Endometrial microvascular endothelial cells (primary cell): ENCODE results near the gene NBEA. TPM values are rescaled to one million over a fixed set of nuclear protein-coding genes. Genes with fewer than 3 reads are reported as not detected.

ENCODE experiments used
- in situ Hi-C: cut with HindIII; loops from 2 replicates; pipeline ENCODE4 v1.10.0; 2017; ENCODE audit warnings: low sequenced_read_pairs, low pct_unique_long_range_greater_than_20kb; ENCODE audit errors: inconsistent ontology term
- total RNA-seq: library from RNA; depleted of rRNA; stranded (reverse); fragments of >200 nt; gene quantifications from one replicate; pipeline ENCODE4 v1.2.3, GENCODE V29; 2015; ENCODE audit errors: inconsistent ontology term

The NBEA gene
- total RNA-seq, 1 donor from 2014 or later = 1.3 TPM

DNA sequence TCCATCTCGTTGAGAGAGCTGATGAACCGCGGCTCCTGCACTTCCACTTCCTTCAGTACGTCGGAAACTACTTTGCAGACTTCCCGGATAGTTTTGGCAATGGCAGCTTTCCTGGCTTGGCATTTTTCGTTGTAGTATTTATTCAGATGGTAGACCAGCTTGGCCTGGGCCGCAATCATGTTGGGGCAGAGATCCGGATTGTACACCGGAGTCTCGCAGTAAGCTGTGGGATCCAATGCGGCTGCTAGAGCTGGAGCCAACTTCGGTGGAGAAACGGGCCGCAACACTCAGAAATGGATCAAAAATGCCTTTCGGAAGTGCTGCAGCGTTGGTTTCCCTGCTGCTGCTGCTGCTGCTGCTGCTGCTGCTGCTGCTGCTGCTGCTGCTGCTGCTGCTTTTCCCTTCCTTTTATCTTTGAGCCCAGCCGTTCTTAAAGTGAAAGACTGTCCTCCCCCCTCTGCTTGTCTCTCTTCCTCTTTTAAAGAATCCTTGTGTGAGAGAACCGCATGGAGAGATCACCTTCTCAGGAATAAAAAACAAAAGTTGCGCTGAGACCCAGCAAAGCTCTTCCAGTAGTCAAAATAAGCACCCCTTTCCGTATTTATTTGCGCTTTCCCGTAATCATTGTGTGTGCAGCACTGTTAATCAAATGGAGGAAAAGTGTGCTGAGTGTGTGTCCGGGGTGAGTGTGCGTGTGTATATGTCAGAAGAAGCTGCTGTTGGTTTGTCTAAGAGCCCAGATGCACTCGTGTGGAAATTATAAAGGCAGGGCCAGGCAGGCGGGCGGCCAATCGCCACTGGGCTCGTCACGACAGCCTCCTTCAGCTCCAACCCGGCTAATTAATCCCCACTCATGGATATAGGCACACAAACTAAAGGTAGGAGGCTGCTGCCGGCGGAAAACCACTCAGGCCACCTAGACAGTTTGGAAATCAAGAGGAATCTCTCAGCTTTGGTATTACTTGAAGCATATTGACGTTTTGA lies 534.2 kb downstream of the NBEA start, which contains the start of gene MAB21L1:
TSS of gene MAB21L1 (minus strand) at position 730 of the 984 bp plus-strand sequence. CDS start at position 179, 551 bp downstream.
- in situ Hi-C loops = no loop called here

- in situ Hi-C loops = no loop called here
Measured at GRCh38 chr13:35477386-35477946, 535.4 kb downstream of the NBEA start.

DNA sequence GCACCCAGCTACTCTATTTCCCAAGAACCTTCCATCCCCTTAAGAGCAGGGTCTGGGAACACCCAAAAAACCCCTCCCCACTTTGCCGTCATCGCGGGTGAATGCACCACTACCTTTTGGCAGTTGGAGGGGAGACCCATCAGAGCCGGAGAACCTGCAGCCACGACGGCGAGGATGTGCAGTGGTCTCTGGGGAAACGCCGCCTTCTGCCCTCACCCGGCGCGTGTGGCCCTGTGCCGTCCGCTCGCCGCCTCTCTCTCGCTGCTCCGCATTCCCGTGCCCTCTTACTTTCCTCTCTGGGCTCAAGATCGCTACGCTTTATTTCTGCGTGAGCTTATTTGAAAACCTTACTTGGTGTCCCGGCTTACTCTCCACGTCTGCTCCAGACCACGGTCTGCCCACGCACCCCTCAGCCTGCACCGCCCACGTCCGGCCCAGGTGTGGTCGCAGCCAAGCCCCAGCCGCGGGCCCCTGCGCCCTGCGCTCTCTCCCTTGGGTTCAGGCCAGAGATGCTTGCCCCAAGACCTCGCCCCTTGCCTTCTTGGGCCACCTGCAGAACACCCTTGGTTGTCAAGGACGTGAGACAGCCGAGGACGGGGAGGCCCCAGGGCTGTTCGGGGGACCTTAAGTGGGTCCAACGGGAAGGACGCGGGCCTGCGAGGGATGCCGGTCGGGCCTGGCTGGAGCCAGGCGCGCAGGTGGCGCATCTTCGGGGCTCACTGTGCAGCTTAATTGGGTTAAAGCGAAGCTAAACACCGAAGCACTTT lies 536.4 kb downstream of the NBEA start:
- in situ Hi-C loops = no loop called here

DNA sequence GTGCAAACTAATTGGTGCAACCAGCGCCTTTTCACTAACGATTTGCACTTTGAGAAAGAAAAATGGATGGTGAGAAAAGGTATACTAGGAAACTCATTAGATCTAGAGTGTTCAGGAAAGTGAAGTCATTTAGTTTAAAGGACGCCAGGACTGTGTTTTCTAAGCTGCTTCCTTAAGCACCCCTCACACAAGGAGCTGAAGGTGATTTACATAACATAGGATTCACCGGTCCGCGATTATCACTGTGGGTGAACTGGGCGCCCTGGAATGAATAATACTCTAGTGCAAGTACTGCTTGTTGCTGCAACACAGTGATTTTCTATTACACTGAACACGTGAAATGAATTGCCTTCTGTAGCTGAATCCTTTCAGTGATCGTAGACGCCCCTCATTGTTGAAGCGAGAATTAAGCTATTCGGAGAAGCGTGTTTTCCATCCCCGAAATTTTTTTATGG lies 537.0 kb downstream of the NBEA start:
- in situ Hi-C loops = no loop called here

DNA sequence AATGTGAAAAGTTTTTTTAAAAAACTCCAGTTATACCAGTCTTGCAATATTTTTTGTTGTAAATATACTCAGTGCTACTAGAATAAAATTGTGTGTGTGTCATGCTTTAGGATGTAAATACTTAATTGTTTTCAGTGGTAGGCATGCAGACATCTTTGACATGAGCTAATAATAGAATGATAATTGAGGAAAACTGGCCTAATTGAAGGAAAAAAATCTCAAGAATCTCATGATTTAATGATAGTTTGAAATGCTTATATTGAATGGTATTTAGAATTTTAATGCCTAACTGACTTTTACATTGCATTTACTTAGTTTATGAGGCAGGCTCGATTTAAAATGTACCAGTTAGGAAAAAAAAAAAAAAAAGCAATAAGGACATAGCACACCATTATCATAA lies 537.6 kb downstream of the NBEA start:
- in situ Hi-C loops = no loop called here

GRCh38 chr13:35480346-35480745 lies 538.3 kb downstream of the NBEA start:
- in situ Hi-C loops = no loop called here

DNA sequence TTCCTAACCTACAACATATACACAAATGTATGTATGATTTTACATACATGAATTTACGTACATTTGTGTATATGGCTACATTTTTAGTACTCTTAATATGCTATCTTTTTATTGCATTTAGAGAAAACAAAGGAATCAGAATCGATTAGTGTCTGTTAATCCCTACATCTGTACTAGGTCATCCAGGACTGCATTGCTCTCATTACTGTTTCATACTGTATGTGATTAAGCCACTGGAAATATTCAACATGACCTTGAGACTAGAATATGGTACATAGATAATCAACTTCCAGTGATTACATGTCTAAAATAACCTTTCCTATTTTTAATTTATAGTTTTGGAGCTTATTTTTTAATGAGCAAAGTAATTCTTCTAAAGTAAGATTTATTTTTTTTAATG lies 539.7 kb downstream of the NBEA start:
- in situ Hi-C loops = no loop called here

- in situ Hi-C loops = no loop called here
Measured at GRCh38 chr13:35482527-35482926, 540.5 kb downstream of the NBEA start.

DNA sequence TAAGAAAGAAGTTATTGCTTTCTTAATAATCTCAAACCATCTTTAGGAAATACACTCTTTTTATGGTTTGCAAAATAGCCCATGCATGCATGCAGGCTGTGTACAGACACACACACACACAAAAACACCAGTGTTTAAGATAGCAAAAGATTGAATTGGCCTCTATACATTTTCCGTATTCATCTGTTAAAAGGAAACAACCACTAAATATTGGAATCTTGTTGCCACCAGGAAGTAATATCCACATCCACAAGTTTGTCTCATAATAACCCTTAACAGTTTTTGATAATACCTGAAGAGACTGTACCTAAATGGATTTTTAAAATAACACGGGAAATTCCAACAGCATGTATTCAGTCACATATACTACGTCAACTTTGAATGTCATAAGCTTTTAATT lies 541.7 kb downstream of the NBEA start:
- in situ Hi-C loops = no loop called here

- in situ Hi-C loops = no loop called here
Measured at GRCh38 chr13:35484384-35484783, 542.3 kb downstream of the NBEA start.

GRCh38 chr13:35485424-35485823 lies 543.4 kb downstream of the NBEA start:
- in situ Hi-C loops = no loop called here

GRCh38 chr13:35489050-35489449 lies 547.0 kb downstream of the NBEA start:
- in situ Hi-C loops = no loop called here

- in situ Hi-C loops = no loop called here
Measured at GRCh38 chr13:35496006-35496405, 553.9 kb downstream of the NBEA start.

GRCh38 chr13:35496761-35497386 lies 554.8 kb downstream of the NBEA start:
- in situ Hi-C loops = no loop called here

- in situ Hi-C loops = no loop called here
Measured at GRCh38 chr13:35498231-35498630, 556.2 kb downstream of the NBEA start.

DNA sequence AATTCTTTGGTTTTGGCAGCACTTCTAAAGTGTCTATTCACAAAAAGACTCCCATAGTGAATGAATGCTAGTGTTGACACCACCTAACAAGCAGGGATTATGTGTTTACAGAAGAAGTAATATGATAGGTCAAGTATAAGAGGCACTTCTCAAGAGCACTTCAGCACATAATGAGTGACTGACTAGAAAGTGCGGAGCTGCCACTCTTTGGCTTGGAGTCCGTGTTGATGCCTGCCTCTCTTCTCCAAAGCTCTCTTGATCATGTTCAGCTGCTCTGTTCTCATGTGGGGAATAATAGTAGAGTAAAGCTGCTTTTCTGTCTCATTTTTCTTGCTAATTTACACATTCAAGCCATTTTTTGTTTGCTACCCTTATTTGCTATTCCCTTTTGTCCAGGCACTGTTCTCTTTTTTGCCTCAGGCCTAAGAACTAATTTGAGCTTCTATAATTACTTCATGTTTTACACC lies 557.2 kb downstream of the NBEA start:
- in situ Hi-C loops = no loop called here

DNA sequence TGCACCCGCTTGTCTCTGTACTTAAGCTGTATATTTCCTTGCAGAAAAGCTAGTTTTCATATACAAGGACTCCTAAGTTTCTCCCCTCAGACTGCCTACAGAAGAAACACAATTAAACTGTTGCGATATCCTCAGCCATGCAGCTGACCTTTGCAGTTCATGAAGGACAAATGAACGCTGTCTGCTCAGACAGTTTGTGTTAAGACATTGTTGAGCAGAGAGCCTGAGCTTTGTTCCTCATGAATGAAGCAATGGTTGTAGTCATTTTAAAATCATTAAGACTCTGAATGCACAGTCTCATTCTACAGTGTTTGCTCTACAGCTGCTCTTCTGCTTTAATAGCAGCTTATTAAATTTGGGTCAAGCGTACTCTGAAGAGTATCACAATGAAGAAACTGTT lies 557.6 kb downstream of the NBEA start:
- in situ Hi-C loops = no loop called here

DNA sequence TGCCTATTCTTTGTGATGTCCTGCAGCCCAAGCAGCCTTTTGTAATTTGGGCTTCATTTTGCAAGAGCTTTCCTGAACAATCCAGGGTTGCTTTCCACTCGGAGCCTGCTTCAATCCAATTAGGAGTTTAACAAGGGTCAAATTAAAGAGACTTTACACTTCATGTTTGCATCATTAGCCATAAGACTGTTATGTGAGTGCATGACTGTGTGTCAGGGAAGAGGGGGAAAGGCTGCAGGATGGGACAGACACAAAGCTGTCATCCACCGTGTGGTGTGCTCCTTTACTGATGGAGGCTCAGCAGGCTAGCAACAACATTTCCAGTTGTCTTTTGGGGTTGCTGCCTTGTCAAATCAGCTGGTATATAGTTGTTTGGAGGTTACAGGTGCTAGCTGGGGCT lies 558.1 kb downstream of the NBEA start:
- in situ Hi-C loops = no loop called here

GRCh38 chr13:35501661-35502235 lies 559.7 kb downstream of the NBEA start:
- in situ Hi-C loops = no loop called here
